Neural cell (in vitro differentiated cells): ENCODE results near the gene ABRACL. TPM values are rescaled to one million over a fixed set of nuclear protein-coding genes. Genes with fewer than 3 reads are reported as not detected.
"Not testable (repeated sequence)": the region's sequence is repeated elsewhere in the genome, so short reads cannot be mapped to it uniquely, and the experiment has no call there.

Experiments
- H2AFZ ChIP-seq: fragments of 200-600, 300-800 bp; sonication (generic), shearing (Covaris generic); 2 replicates; pipeline ENCODE4 v1.6.0; 2014; ENCODE audit warnings: low read depth, mild to moderate bottlenecking, antibody characterized with exemption, low read length, moderate library complexity
- H3F3A ChIP-seq: fragments of 200-600 bp; shearing (Covaris generic); 2 replicates; pipeline ENCODE4 v1.6.1; 2016; ENCODE audit warnings: mild to moderate bottlenecking, moderate library complexity, mixed read lengths, antibody characterized with exemption, low read length; ENCODE audit not compliant: insufficient read depth, poor library complexity, severe bottlenecking
- H3K27ac ChIP-seq: fragments of 200-600, 300-800 bp; sonication (generic), shearing (Covaris generic); 2 replicates; pipeline ENCODE4 v1.5.1; 2014; ENCODE audit warnings: mild to moderate bottlenecking, low read length, moderate library complexity
- H3K27me3 ChIP-seq: fragments of 300-800, 200-600 bp; sonication (generic), shearing (Covaris generic); 2 replicates; pipeline ENCODE4 v1.6.0; 2014; ENCODE audit warnings: mild to moderate bottlenecking, low read depth, low read length, moderate library complexity; ENCODE audit not compliant: insufficient read depth
- H3K36me3 ChIP-seq: fragments of 300-800, 200-600 bp; sonication (generic), shearing (Covaris generic); 2 replicates; pipeline ENCODE4 v1.5.1; 2014; ENCODE audit warnings: mild to moderate bottlenecking, antibody characterized with exemption, low read length, moderate library complexity; ENCODE audit not compliant: insufficient read depth
- H3K4me2 ChIP-seq: fragments of 300-800, 200-600 bp; sonication (generic), shearing (Covaris generic); 2 replicates; pipeline ENCODE4 v1.6.0; 2014; ENCODE audit warnings: mild to moderate bottlenecking, low read length
- H3K4me3 ChIP-seq: fragments of 300-800, 200-600 bp; sonication (generic), shearing (Covaris generic); 2 replicates; pipeline ENCODE4 v1.5.1; 2014; ENCODE audit warnings: mild to moderate bottlenecking, low read length, moderate library complexity
- H3K79me2 ChIP-seq: fragments of 200-600 bp; shearing (Covaris generic); replicated peaks from 2 replicates; pipeline ENCODE4 v1.6.0; 2014; ENCODE audit warnings: mild to moderate bottlenecking, low read length, moderate library complexity; ENCODE audit not compliant: insufficient read depth
- H3K9ac ChIP-seq: fragments of 300-800, 200-600 bp; sonication (generic), shearing (Covaris generic); 2 replicates; pipeline ENCODE4 v1.6.1; 2016; ENCODE audit warnings: mild to moderate bottlenecking, low read length, mixed read lengths
- H3K9me2 ChIP-seq: fragments of 200-600 bp; shearing (Covaris generic); 2 replicates; pipeline ENCODE4 v1.6.1; 2016; ENCODE audit warnings: mild to moderate bottlenecking, low read length, mixed read lengths; ENCODE audit not compliant: insufficient read depth
- H3K9me3 ChIP-seq: fragments of 200-600, 300-800 bp; sonication (generic), shearing (Covaris generic); 2 replicates; pipeline ENCODE4 v1.6.1; 2016; ENCODE audit warnings: mild to moderate bottlenecking, mixed run types, low read length, moderate library complexity, mixed read lengths
- H4K20me1 ChIP-seq: fragments of 200-600 bp; shearing (Covaris generic); 2 replicates; pipeline ENCODE4 v1.6.1; 2016; ENCODE audit warnings: mild to moderate bottlenecking, mixed run types; ENCODE audit not compliant: insufficient read depth
- EP300 ChIP-seq: fragments of 450-650 bp; conservative IDR thresholded peaks from 2 replicates; pipeline ENCODE4 v1.6.1; 2014; ENCODE audit warnings: antibody characterized with exemption, mild to moderate bottlenecking, moderate library complexity; ENCODE audit not compliant: poor library complexity, severe bottlenecking
- EZH2 ChIP-seq: fragments of 200-600, 300-800 bp; shearing (Covaris generic), sonication (generic); IDR thresholded peaks from 2 replicates; pipeline ENCODE4 v1.6.1; 2014; ENCODE audit warnings: antibody characterized with exemption, low read length, borderline replicate concordance, mild to moderate bottlenecking; ENCODE audit not compliant: insufficient read depth, poor library complexity, severe bottlenecking
- MXI1 ChIP-seq: fragments of 450-650 bp; conservative IDR thresholded peaks from 2 replicates; pipeline ENCODE4 v1.6.1; 2014; ENCODE audit warnings: antibody characterized with exemption, mild to moderate bottlenecking; ENCODE audit not compliant: poor library complexity, severe bottlenecking
- POLR2AphosphoS5 ChIP-seq: IDR thresholded peaks from 2 replicates; pipeline ENCODE4 v1.6.1; 2012
- RAD21 ChIP-seq: fragments of 450-650 bp; conservative IDR thresholded peaks from 2 replicates; pipeline ENCODE4 v1.6.1; 2014; ENCODE audit warnings: antibody characterized with exemption, mild to moderate bottlenecking, moderate library complexity
- REST ChIP-seq: IDR thresholded peaks from 2 replicates; pipeline ENCODE4 v1.6.1; 2012; ENCODE audit warnings: borderline replicate concordance
- SMC3 ChIP-seq: fragments of 450-650 bp; conservative IDR thresholded peaks from 2 replicates; pipeline ENCODE4 v1.6.1; 2014; ENCODE audit warnings: antibody characterized with exemption, mild to moderate bottlenecking, moderate library complexity; ENCODE audit not compliant: poor library complexity
- TAF1 ChIP-seq: IDR thresholded peaks from 2 replicates; pipeline ENCODE4 v1.6.1; 2012; ENCODE audit warnings: low read depth
- polyA plus RNA-seq: library from polyadenylated mRNA; depleted of rRNA; stranded (reverse); fragments of >200 nt; gene quantifications from 2 replicates; pipeline ENCODE4 v1.2.3, GENCODE V29; 2014
- TF ChIP-seq, protein P1 (sequence below): fragments of 450-650 bp; IDR thresholded peaks from 2 replicates; pipeline ENCODE4 v1.5.1; 2014; ENCODE audit warnings: antibody characterized with exemption, mild to moderate bottlenecking, moderate library complexity; ENCODE audit not compliant: poor library complexity, severe bottlenecking

ABRACL gene
- polyA plus RNA-seq, 1 donor from 2014 or later: 201 TPM

- not testable (repeated sequence) for H3K79me2 ChIP-seq, H4K20me1 ChIP-seq, H3K4me3 ChIP-seq, H3F3A ChIP-seq, H3K9me3 ChIP-seq, H3K36me3 ChIP-seq, H3K9me2 ChIP-seq, H3K9ac ChIP-seq, H3K27ac ChIP-seq, H3K4me2 ChIP-seq, H2AFZ ChIP-seq, H3K27me3 ChIP-seq
Measured at GRCh38 chr6:139050131-139050769, 21.7 kb downstream of the ABRACL start.

DNA sequence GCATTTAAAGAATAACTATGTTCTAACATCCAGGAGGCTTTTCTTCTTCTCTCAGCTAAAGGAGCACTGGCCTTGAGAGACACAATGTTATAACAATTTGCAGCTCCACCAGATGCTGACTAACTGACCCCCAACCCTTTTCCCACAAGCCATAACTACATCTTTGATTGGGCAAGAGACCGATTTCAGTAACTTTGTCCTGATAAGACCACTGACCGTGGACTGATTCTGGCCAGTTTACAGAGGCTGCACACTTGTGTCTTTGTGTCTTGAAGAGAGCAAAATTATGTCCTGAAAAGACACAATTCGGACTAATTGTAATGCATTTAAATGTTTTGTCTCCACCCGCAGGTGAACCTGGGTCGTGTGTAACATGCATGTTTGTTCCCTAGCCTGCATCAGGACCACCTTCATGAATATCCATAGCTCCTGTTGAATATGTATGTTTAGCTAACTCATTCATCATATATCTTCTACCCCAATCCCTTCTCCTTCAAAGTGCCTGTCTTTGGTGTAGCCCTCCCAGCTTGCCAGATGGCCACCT lies 22.3 kb downstream of the ABRACL start:
- no peaks in the 10 kb centered on the region for H3K9me3 ChIP-seq
- H3K4me3 ChIP-seq: no peak overlapping the region
- H2AFZ ChIP-seq: no peak overlapping the region
- H3F3A ChIP-seq: no peaks in the 10 kb centered on the region
- no peaks in the 10 kb centered on the region for H3K27me3 ChIP-seq
- H3K9me2 ChIP-seq: no peaks in the 10 kb centered on the region
- H3K27ac ChIP-seq: no peak overlapping the region
- H3K4me2 ChIP-seq: no peak overlapping the region
- no peaks in the 10 kb centered on the region for H3K36me3 ChIP-seq
- H3K9ac ChIP-seq: no peak overlapping the region
- no peaks in the 10 kb centered on the region for H3K79me2 ChIP-seq
- H4K20me1 ChIP-seq: no peaks in the 10 kb centered on the region
- TF ChIP-seq RAD21: no peak
- TF ChIP-seq MXI1: no peak
- TF ChIP-seq REST: no peak
- TF ChIP-seq EP300: no peak
- TF ChIP-seq POLR2AphosphoS5: no peak
- TF ChIP-seq EZH2: no peak
- TF ChIP-seq SMC3: no peak
- TF ChIP-seq TAF1: no peak
- TF ChIP-seq, protein P1, sequence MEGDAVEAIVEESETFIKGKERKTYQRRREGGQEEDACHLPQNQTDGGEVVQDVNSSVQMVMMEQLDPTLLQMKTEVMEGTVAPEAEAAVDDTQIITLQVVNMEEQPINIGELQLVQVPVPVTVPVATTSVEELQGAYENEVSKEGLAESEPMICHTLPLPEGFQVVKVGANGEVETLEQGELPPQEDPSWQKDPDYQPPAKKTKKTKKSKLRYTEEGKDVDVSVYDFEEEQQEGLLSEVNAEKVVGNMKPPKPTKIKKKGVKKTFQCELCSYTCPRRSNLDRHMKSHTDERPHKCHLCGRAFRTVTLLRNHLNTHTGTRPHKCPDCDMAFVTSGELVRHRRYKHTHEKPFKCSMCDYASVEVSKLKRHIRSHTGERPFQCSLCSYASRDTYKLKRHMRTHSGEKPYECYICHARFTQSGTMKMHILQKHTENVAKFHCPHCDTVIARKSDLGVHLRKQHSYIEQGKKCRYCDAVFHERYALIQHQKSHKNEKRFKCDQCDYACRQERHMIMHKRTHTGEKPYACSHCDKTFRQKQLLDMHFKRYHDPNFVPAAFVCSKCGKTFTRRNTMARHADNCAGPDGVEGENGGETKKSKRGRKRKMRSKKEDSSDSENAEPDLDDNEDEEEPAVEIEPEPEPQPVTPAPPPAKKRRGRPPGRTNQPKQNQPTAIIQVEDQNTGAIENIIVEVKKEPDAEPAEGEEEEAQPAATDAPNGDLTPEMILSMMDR: no peak
